ENCODE measurements around the gene AKAP8. TPM values are rescaled to one million over a fixed set of nuclear protein-coding genes. Genes with fewer than 3 reads are reported as not detected.

The AKAP8 gene
- total and polyA plus RNA-seq, 9 donors: 16.4 to 22.9 (median 18.8) TPM

- Histone ChIP-seq H3K27ac (ENCODE audit: low read length) (no peak overlapping the region), H3K36me3 (ENCODE audit: control insufficient read depth, insufficient read depth, low read length) (no peaks in the 10 kb centered on the region), H3K27me3 (ENCODE audit: control insufficient read depth, insufficient read depth, low read length) (no peaks in the 10 kb centered on the region), H3K4me3 (ENCODE audit: low read length) (no peak overlapping the region), H3K9me3 (replicated peaks; ENCODE audit: control insufficient read depth, low read depth, low read length) (no peaks in the 10 kb centered on the region), H3K4me1 (ENCODE audit: control insufficient read depth, insufficient read depth, low read length) (peaks cover 57% of the 10 kb centered on the region)
- no peak for DNase-seq
- WGBS (ENCODE audit: insufficient coverage): no CpG with 5 or more reads among the region's 2 CpGs
These were observed 57.8 kb downstream of the AKAP8 start for GRCh38 chr19:15321739-15322138.

- Histone ChIP-seq H3K9me3 (replicated peaks; ENCODE audit: control insufficient read depth, low read depth, low read length) (no peaks in the 10 kb centered on the region), H3K4me3 (ENCODE audit: low read length) (no peak overlapping the region), H3K27ac (ENCODE audit: low read length) (peak overlapping the region; percentile 51), H3K4me1 (ENCODE audit: control insufficient read depth, insufficient read depth, low read length) (peaks cover 54% of the 10 kb centered on the region), H3K27me3 (ENCODE audit: control insufficient read depth, insufficient read depth, low read length) (no peaks in the 10 kb centered on the region), H3K36me3 (ENCODE audit: control insufficient read depth, insufficient read depth, low read length) (no peaks in the 10 kb centered on the region)
- peak; percentile 71 for DNase-seq
- WGBS (ENCODE audit: insufficient coverage): no CpG with 5 or more reads among the region's 4 CpGs
These were observed 59.5 kb downstream of the AKAP8 start for GRCh38 chr19:15320116-15320515.

GRCh38 chr19:15318241-15318691, 61.3 kb downstream of the AKAP8 start:
- 64% methylated on average over 5 of the region's 6 CpGs for WGBS (ENCODE audit: insufficient coverage)
- peak overlapping the region; percentile 26 for H3K27ac ChIP-seq (ENCODE audit: low read length)
- H3K4me1 ChIP-seq (ENCODE audit: control insufficient read depth, insufficient read depth, low read length): peaks cover 46% of the 10 kb centered on the region
- DNase-seq: no peak
- no peaks in the 10 kb centered on the region for H3K9me3 ChIP-seq (replicated peaks; ENCODE audit: control insufficient read depth, low read depth, low read length)
- H3K27me3 ChIP-seq (ENCODE audit: control insufficient read depth, insufficient read depth, low read length): no peaks in the 10 kb centered on the region
- H3K36me3 ChIP-seq (ENCODE audit: control insufficient read depth, insufficient read depth, low read length): peaks cover 4% of the 10 kb centered on the region
- no peak overlapping the region for H3K4me3 ChIP-seq (ENCODE audit: low read length)

- H3K36me3 ChIP-seq (ENCODE audit: control insufficient read depth, insufficient read depth, low read length): peaks cover 4% of the 10 kb centered on the region
- H3K4me3 ChIP-seq (ENCODE audit: low read length): no peak overlapping the region
- no peaks in the 10 kb centered on the region for H3K9me3 ChIP-seq (replicated peaks; ENCODE audit: control insufficient read depth, low read depth, low read length)
- WGBS (ENCODE audit: insufficient coverage): no CpG with 5 or more reads among the region's 3 CpGs
- DNase-seq: no peak
- H3K27ac ChIP-seq (ENCODE audit: low read length): no peak overlapping the region
- peaks cover 46% of the 10 kb centered on the region for H3K4me1 ChIP-seq (ENCODE audit: control insufficient read depth, insufficient read depth, low read length)
- no peaks in the 10 kb centered on the region for H3K27me3 ChIP-seq (ENCODE audit: control insufficient read depth, insufficient read depth, low read length)
These were observed 62.1 kb downstream of the AKAP8 start for GRCh38 chr19:15317392-15318071.

GRCh38 chr19:15316498-15316897, 63.1 kb downstream of the AKAP8 start:
- DNase-seq: no peak
- H3K4me3 ChIP-seq (ENCODE audit: low read length): no peak overlapping the region
- H3K4me1 ChIP-seq (ENCODE audit: control insufficient read depth, insufficient read depth, low read length): peaks cover 46% of the 10 kb centered on the region
- WGBS (ENCODE audit: insufficient coverage): no CpG with 5 or more reads among the region's 2 CpGs
- H3K27me3 ChIP-seq (ENCODE audit: control insufficient read depth, insufficient read depth, low read length): no peaks in the 10 kb centered on the region
- H3K36me3 ChIP-seq (ENCODE audit: control insufficient read depth, insufficient read depth, low read length): peaks cover 4% of the 10 kb centered on the region
- H3K9me3 ChIP-seq (replicated peaks; ENCODE audit: control insufficient read depth, low read depth, low read length): no peaks in the 10 kb centered on the region
- H3K27ac ChIP-seq (ENCODE audit: low read length): no peak overlapping the region

- no peak overlapping the region for H3K4me3 ChIP-seq (ENCODE audit: low read length)
- no peaks in the 10 kb centered on the region for H3K9me3 ChIP-seq (replicated peaks; ENCODE audit: control insufficient read depth, low read depth, low read length)
- WGBS (ENCODE audit: insufficient coverage): 30% methylated on average over 2 of the region's 6 CpGs
- no peak overlapping the region for H3K27ac ChIP-seq (ENCODE audit: low read length)
- DNase-seq: no peak
- H3K36me3 ChIP-seq (ENCODE audit: control insufficient read depth, insufficient read depth, low read length): peaks cover 4% of the 10 kb centered on the region
- no peaks in the 10 kb centered on the region for H3K27me3 ChIP-seq (ENCODE audit: control insufficient read depth, insufficient read depth, low read length)
- H3K4me1 ChIP-seq (ENCODE audit: control insufficient read depth, insufficient read depth, low read length): peaks cover 32% of the 10 kb centered on the region
These were observed 64.5 kb downstream of the AKAP8 start for GRCh38 chr19:15315101-15315500.

- Histone ChIP-seq H3K9me3 (replicated peaks; ENCODE audit: control insufficient read depth, low read depth, low read length) (no peaks in the 10 kb centered on the region), H3K27me3 (ENCODE audit: control insufficient read depth, insufficient read depth, low read length) (no peaks in the 10 kb centered on the region), H3K27ac (ENCODE audit: low read length) (no peak overlapping the region), H3K4me1 (ENCODE audit: control insufficient read depth, insufficient read depth, low read length) (peaks cover 22% of the 10 kb centered on the region), H3K36me3 (ENCODE audit: control insufficient read depth, insufficient read depth, low read length) (peaks cover 4% of the 10 kb centered on the region), H3K4me3 (ENCODE audit: low read length) (no peak overlapping the region)
- DNase-seq: no peak
- WGBS (ENCODE audit: insufficient coverage): 71% methylated on average over 1 of the region's 7 CpGs
These were observed 65.8 kb downstream of the AKAP8 start for GRCh38 chr19:15313649-15314279.

GRCh38 chr19:15307169-15307568, 72.4 kb downstream of the AKAP8 start:
- H3K9me3 ChIP-seq (replicated peaks; ENCODE audit: control insufficient read depth, low read depth, low read length): peaks cover 7% of the 10 kb centered on the region
- H3K27ac ChIP-seq (ENCODE audit: low read length): no peak overlapping the region
- H3K4me3 ChIP-seq (ENCODE audit: low read length): no peak overlapping the region
- no peaks in the 10 kb centered on the region for H3K36me3 ChIP-seq (ENCODE audit: control insufficient read depth, insufficient read depth, low read length)
- H3K4me1 ChIP-seq (ENCODE audit: control insufficient read depth, insufficient read depth, low read length): peaks cover 16% of the 10 kb centered on the region
- no peak for DNase-seq
- no CpG with 5 or more reads among the region's 2 CpGs for WGBS (ENCODE audit: insufficient coverage)
- H3K27me3 ChIP-seq (ENCODE audit: control insufficient read depth, insufficient read depth, low read length): no peaks in the 10 kb centered on the region

- 100% methylated on average over 2 of the region's 3 CpGs for WGBS (ENCODE audit: insufficient coverage)
These were observed 73.8 kb downstream of the AKAP8 start for GRCh38 chr19:15305582-15306334.

GRCh38 chr19:15304140-15304705, 75.4 kb downstream of the AKAP8 start:
- H3K4me3 ChIP-seq (ENCODE audit: low read length): no peak overlapping the region
- peaks cover 7% of the 10 kb centered on the region for H3K9me3 ChIP-seq (replicated peaks; ENCODE audit: control insufficient read depth, low read depth, low read length)
- peak; percentile 90 for DNase-seq
- no peaks in the 10 kb centered on the region for H3K27me3 ChIP-seq (ENCODE audit: control insufficient read depth, insufficient read depth, low read length)
- 31% methylated on average over 7 of the region's 10 CpGs for WGBS (ENCODE audit: insufficient coverage)
- no peaks in the 10 kb centered on the region for H3K36me3 ChIP-seq (ENCODE audit: control insufficient read depth, insufficient read depth, low read length)
- H3K27ac ChIP-seq (ENCODE audit: low read length): no peak overlapping the region
- H3K4me1 ChIP-seq (ENCODE audit: control insufficient read depth, insufficient read depth, low read length): peaks cover 18% of the 10 kb centered on the region

More at GRCh38 chr19:15305582-15306334, 73.8 kb downstream of the AKAP8 start:
- DNase-seq: no peak
- Histone ChIP-seq H3K27ac (ENCODE audit: low read length) (no peak overlapping the region), H3K27me3 (ENCODE audit: control insufficient read depth, insufficient read depth, low read length) (no peaks in the 10 kb centered on the region), H3K4me1 (ENCODE audit: control insufficient read depth, insufficient read depth, low read length) (peaks cover 16% of the 10 kb centered on the region), H3K36me3 (ENCODE audit: control insufficient read depth, insufficient read depth, low read length) (no peaks in the 10 kb centered on the region), H3K9me3 (replicated peaks; ENCODE audit: control insufficient read depth, low read depth, low read length) (peaks cover 7% of the 10 kb centered on the region), H3K4me3 (ENCODE audit: low read length) (no peak overlapping the region)
